Measurements from ENCODE around the gene CERCAM. TPM values are rescaled to one million over a fixed set of nuclear protein-coding genes. Genes with fewer than 3 reads are reported as not detected.

CERCAM gene
- total and polyA plus RNA-seq, 2 of the 13 experiments (the other 11 are each of a cell fraction or from before 2014, with no cell fraction given), result 9.0 to 17.1 TPM

GRCh38 chr9:128420060-128420650 is 502 bp upstream of the CERCAM start (continued):
- TF ChIP-seq ZNF574 (CRISPR knock-in tag; IDR thresholded peaks at IDR 0.05) (peak; percentile 24; the same call in 1 of the 2 replicates), HNF1B (CRISPR knock-in tag; IDR thresholded peaks at IDR 0.05) (no peak), ARNTL (CRISPR knock-in tag; IDR thresholded peaks at IDR 0.05) (no peak), ZNF780A (CRISPR knock-in tag; IDR thresholded peaks at IDR 0.05) (no peak), ZIK1 (CRISPR knock-in tag; IDR thresholded peaks at IDR 0.05; ENCODE audit: borderline replicate concordance, low read depth) (no peak), EZH2 (conservative IDR thresholded peaks at IDR 0.05; ENCODE audit: low read depth, low read length) (no peak), POGZ (CRISPR knock-in tag; IDR thresholded peaks at IDR 0.05) (no peak), RNF2 (conservative IDR thresholded peaks at IDR 0.05; ENCODE audit: low read depth) (no peak), ATF2 (CRISPR knock-in tag; IDR thresholded peaks at IDR 0.05) (no peak), KLF6 (CRISPR knock-in tag; IDR thresholded peaks at IDR 0.05) (no peak), HOXD1 (CRISPR knock-in tag; IDR thresholded peaks at IDR 0.05) (no peak), ZNF264 (CRISPR knock-in tag; IDR thresholded peaks at IDR 0.05) (no peak), HNF4A (CRISPR knock-in tag; IDR thresholded peaks at IDR 0.05) (no peak; the same call in 1 of the 2 replicates), SMAD9 (CRISPR knock-in tag; IDR thresholded peaks at IDR 0.05) (no peak), RNF219 (CRISPR knock-in tag; IDR thresholded peaks at IDR 0.05) (no peak), ZNF225 (CRISPR knock-in tag; IDR thresholded peaks at IDR 0.05) (no peak), PTBP1 (IDR thresholded peaks at IDR 0.05; ENCODE audit: low read depth, low read length, poor library complexity, severe bottlenecking) (no peak), BRD4 (CRISPR knock-in tag; IDR thresholded peaks at IDR 0.05) (no peak), GMEB2 (CRISPR knock-in tag; IDR thresholded peaks at IDR 0.05; ENCODE audit: low read depth) (no peak), E2F2 (CRISPR knock-in tag; IDR thresholded peaks at IDR 0.05; ENCODE audit: borderline replicate concordance) (0 out of 2 replicates have a peak, but pooled peaks have one; percentile 53)

Measured in HepG2 (cell line).